ENCODE data around the gene CUL9. TPM values are rescaled to one million over a fixed set of nuclear protein-coding genes. Genes with fewer than 3 reads are reported as not detected.

CUL9 gene
- total RNA-seq, 1 donor from 2014 or later = 18.4 TPM

- TF ChIP-seq CTCF (conservative IDR thresholded peaks at IDR 0.05; ENCODE audit: low read depth, low read length) = no peak
- no peak for DNase-seq (ENCODE audit: low read depth)
- no peak overlapping the region for H3K4me3 ChIP-seq (ENCODE audit: low read depth, low read length)
Measured at GRCh38 chr6:43262000-43262779, 80.2 kb downstream of the CUL9 start.

GRCh38 chr6:43262780-43263313, 80.9 kb downstream of the CUL9 start:
- TF ChIP-seq CTCF (conservative IDR thresholded peaks at IDR 0.05; ENCODE audit: low read depth, low read length) = no peak
- no peak overlapping the region for H3K4me3 ChIP-seq (ENCODE audit: low read depth, low read length)

GRCh38 chr6:43263314-43264178, 81.5 kb downstream of the CUL9 start:
- H3K4me3 ChIP-seq (ENCODE audit: low read depth, low read length) = no peak overlapping the region
- peak; percentile 93 for TF ChIP-seq CTCF (conservative IDR thresholded peaks at IDR 0.05; ENCODE audit: low read depth, low read length)
- no peak for DNase-seq (ENCODE audit: low read depth)

More at GRCh38 chr6:43262780-43263313, 80.9 kb downstream of the CUL9 start:
- DNase-seq (ENCODE audit: low read depth) = no peak

GRCh38 chr6:43264599-43265145, 82.7 kb downstream of the CUL9 start:
- TF ChIP-seq CTCF (conservative IDR thresholded peaks at IDR 0.05; ENCODE audit: low read depth, low read length) = no peak

GRCh38 chr6:43265564-43265963, 83.6 kb downstream of the CUL9 start:
- no peak for TF ChIP-seq CTCF (conservative IDR thresholded peaks at IDR 0.05; ENCODE audit: low read depth, low read length)
- H3K4me3 ChIP-seq (ENCODE audit: low read depth, low read length) = no peak overlapping the region
- DNase-seq (ENCODE audit: low read depth) = no peak

More at GRCh38 chr6:43264599-43265145, 82.7 kb downstream of the CUL9 start:
- H3K4me3 ChIP-seq (ENCODE audit: low read depth, low read length) = no peak overlapping the region
- no peak for DNase-seq (ENCODE audit: low read depth)

GRCh38 chr6:43267619-43268354, 85.8 kb downstream of the CUL9 start:
- no peak for TF ChIP-seq CTCF (conservative IDR thresholded peaks at IDR 0.05; ENCODE audit: low read depth, low read length)
- DNase-seq (ENCODE audit: low read depth) = no peak
- H3K4me3 ChIP-seq (ENCODE audit: low read depth, low read length) = no peak overlapping the region

Measured in epithelial cell of proximal tubule (primary cell).